Measurements from ENCODE around the gene RTN3. TPM values are rescaled to one million over a fixed set of nuclear protein-coding genes. Genes with fewer than 3 reads are reported as not detected.

Gene RTN3
- polyA plus RNA-seq, 1 donor from 2014 or later: 283 TPM

- H3K27me3 ChIP-seq (ENCODE audit: insufficient read depth, low read depth, low read length): peaks cover 22% of the 10 kb centered on the region
- no peaks in the 10 kb centered on the region for H3K9me2 ChIP-seq (ENCODE audit: insufficient read depth, low read length)
- H4K20me1 ChIP-seq (ENCODE audit: insufficient read depth): no peaks in the 10 kb centered on the region
- TF ChIP-seq RAD21 (conservative IDR thresholded peaks at IDR 0.05): no peak
- TF ChIP-seq EZH2 (IDR thresholded peaks at IDR 0.05; ENCODE audit: borderline replicate concordance, insufficient read depth, low read length, poor library complexity, severe bottlenecking): no peak
- TF ChIP-seq EP300 (conservative IDR thresholded peaks at IDR 0.05; ENCODE audit: poor library complexity, severe bottlenecking): no peak
- no peak for TF ChIP-seq TAF1 (IDR thresholded peaks at IDR 0.05; ENCODE audit: low read depth)
- TF ChIP-seq MXI1 (conservative IDR thresholded peaks at IDR 0.05; ENCODE audit: poor library complexity, severe bottlenecking): no peak
- no peak for TF ChIP-seq REST (IDR thresholded peaks at IDR 0.05; ENCODE audit: borderline replicate concordance)
- no peak for TF ChIP-seq SMC3 (conservative IDR thresholded peaks at IDR 0.05; ENCODE audit: poor library complexity)
- TF ChIP-seq CTCF (IDR thresholded peaks at IDR 0.05; ENCODE audit: poor library complexity, severe bottlenecking): no peak
- TF ChIP-seq POLR2AphosphoS5 (IDR thresholded peaks at IDR 0.05): no peak
- no peak overlapping the region for H3K4me2 ChIP-seq (ENCODE audit: low read length)
- H3K9me3 ChIP-seq (ENCODE audit: low read length): no peaks in the 10 kb centered on the region
- no peak overlapping the region for H3K4me3 ChIP-seq (ENCODE audit: low read length)
- no peaks in the 10 kb centered on the region for H3F3A ChIP-seq (ENCODE audit: insufficient read depth, low read length, poor library complexity, severe bottlenecking)
- no peaks in the 10 kb centered on the region for H3K79me2 ChIP-seq (replicated peaks; ENCODE audit: insufficient read depth, low read length)
- no peak overlapping the region for H2AFZ ChIP-seq (ENCODE audit: low read depth, low read length)
- H3K36me3 ChIP-seq (ENCODE audit: insufficient read depth, low read length): no peaks in the 10 kb centered on the region
- H3K9ac ChIP-seq (ENCODE audit: low read length): no peak overlapping the region
- H3K27ac ChIP-seq (ENCODE audit: low read length): no peak overlapping the region
Measured at GRCh38 chr11:63667995-63668795, 13.1 kb upstream of the RTN3 start.

GRCh38 chr11:63670096-63670432 is 11.2 kb upstream of the RTN3 start:
- Histone ChIP-seq H3K9me2 (ENCODE audit: insufficient read depth, low read length) (no peaks in the 10 kb centered on the region), H3K27me3 (ENCODE audit: insufficient read depth, low read depth, low read length) (peaks cover 22% of the 10 kb centered on the region), H2AFZ (ENCODE audit: low read depth, low read length) (no peak overlapping the region), H3K27ac (ENCODE audit: low read length) (no peak overlapping the region), H3K4me2 (ENCODE audit: low read length) (peak overlapping the region; percentile 3), H3K4me3 (ENCODE audit: low read length) (peak overlapping the region; percentile 69), H3K9ac (ENCODE audit: low read length) (no peak overlapping the region), H3K36me3 (ENCODE audit: insufficient read depth, low read length) (no peaks in the 10 kb centered on the region), H4K20me1 (ENCODE audit: insufficient read depth) (no peaks in the 10 kb centered on the region), H3K79me2 (replicated peaks; ENCODE audit: insufficient read depth, low read length) (no peaks in the 10 kb centered on the region), H3K9me3 (ENCODE audit: low read length) (no peaks in the 10 kb centered on the region), H3F3A (ENCODE audit: insufficient read depth, low read length, poor library complexity, severe bottlenecking) (no peaks in the 10 kb centered on the region)
- TF ChIP-seq RAD21 (conservative IDR thresholded peaks at IDR 0.05): no peak
- TF ChIP-seq EP300 (conservative IDR thresholded peaks at IDR 0.05; ENCODE audit: poor library complexity, severe bottlenecking): no peak
- no peak for TF ChIP-seq EZH2 (IDR thresholded peaks at IDR 0.05; ENCODE audit: borderline replicate concordance, insufficient read depth, low read length, poor library complexity, severe bottlenecking)
- no peak for TF ChIP-seq CTCF (IDR thresholded peaks at IDR 0.05; ENCODE audit: poor library complexity, severe bottlenecking)
- TF ChIP-seq TAF1 (IDR thresholded peaks at IDR 0.05; ENCODE audit: low read depth): no peak
- no peak for TF ChIP-seq SMC3 (conservative IDR thresholded peaks at IDR 0.05; ENCODE audit: poor library complexity)
- no peak for TF ChIP-seq MXI1 (conservative IDR thresholded peaks at IDR 0.05; ENCODE audit: poor library complexity, severe bottlenecking)
- no peak for TF ChIP-seq POLR2AphosphoS5 (IDR thresholded peaks at IDR 0.05)
- TF ChIP-seq REST (IDR thresholded peaks at IDR 0.05; ENCODE audit: borderline replicate concordance): no peak

Data from neural cell (in vitro differentiated cells).